ENCODE data around the gene SHQ1.
A peak's percentile ranks its signal among the peaks of the same experiment; 100 is the strongest.

The SHQ1 gene

DNA sequence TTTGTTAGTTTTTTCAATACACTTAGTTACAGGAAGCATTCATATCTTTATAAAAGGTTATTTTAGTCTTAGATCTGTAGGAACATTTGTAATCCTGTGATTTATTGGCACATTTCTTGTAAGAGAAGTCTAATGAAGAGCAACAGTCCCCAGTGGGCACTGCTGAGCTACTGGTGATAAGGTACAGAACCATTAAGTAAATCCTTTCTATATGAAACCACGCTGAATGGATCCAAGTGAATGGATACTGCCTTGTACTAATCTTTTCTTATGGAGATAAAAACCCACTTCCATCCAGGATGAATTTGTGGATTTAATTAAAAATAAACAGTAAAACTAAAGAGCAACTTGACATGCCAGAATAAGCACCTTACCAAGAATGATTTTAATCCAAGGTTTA is 64.0 kb downstream of the SHQ1 start:
- no peak for ATAC-seq

DNA sequence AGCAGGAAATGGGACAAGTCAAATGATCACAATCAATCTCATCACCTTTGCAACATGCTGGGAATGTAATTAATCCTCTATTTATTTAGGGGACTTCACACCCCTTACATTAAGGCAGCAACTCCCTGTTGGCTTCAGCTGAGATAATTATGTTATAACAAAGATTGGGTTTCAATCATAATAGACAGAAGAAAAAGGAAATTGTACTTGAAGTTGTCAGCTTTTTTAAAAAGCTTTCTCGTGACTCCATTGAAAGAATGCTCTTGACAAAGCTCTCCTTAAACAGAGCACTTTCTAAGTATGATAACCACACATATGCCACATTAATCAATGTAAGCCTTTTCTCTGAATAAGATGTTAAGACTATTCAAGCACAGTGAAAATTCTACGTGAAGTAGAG is 65.7 kb downstream of the SHQ1 start:
- no peak for ATAC-seq
- TF ChIP-seq PPARA (CRISPR knock-in tag; IDR thresholded peaks at IDR 0.05; ENCODE audit: borderline replicate concordance) (no peak), ZNF70 (CRISPR knock-in tag; IDR thresholded peaks at IDR 0.05) (no peak)

More for the DNA sequence above, 64.0 kb downstream of the SHQ1 start:
- TF ChIP-seq ARNTL (CRISPR knock-in tag; IDR thresholded peaks at IDR 0.05; ENCODE audit: borderline replicate concordance, low read depth) (no peak), POU6F1 (CRISPR knock-in tag; IDR thresholded peaks at IDR 0.05; ENCODE audit: borderline replicate concordance, low read depth) (no peak), TCF4 (CRISPR knock-in tag; IDR thresholded peaks at IDR 0.05; ENCODE audit: borderline replicate concordance) (no peak), TSHZ2 (CRISPR knock-in tag; IDR thresholded peaks at IDR 0.05) (no peak), ISL1 (CRISPR knock-in tag; IDR thresholded peaks at IDR 0.05) (no peak), ZNF8 (CRISPR knock-in tag; IDR thresholded peaks at IDR 0.05) (no peak), ZNF565 (CRISPR knock-in tag; conservative IDR thresholded peaks at IDR 0.05; ENCODE audit: low read depth) (no peak), ZFP30 (CRISPR knock-in tag; IDR thresholded peaks at IDR 0.05) (no peak), GLIS3 (CRISPR knock-in tag; IDR thresholded peaks at IDR 0.05) (no peak), ESRRG (CRISPR knock-in tag; IDR thresholded peaks at IDR 0.05) (no peak), CSDC2 (CRISPR knock-in tag; IDR thresholded peaks at IDR 0.05) (no peak), ZC3H10 (CRISPR knock-in tag; IDR thresholded peaks at IDR 0.05) (no peak), ZNF70 (CRISPR knock-in tag; IDR thresholded peaks at IDR 0.05) (no peak), RARB (CRISPR knock-in tag; IDR thresholded peaks at IDR 0.05) (no peak), SNAI2 (CRISPR knock-in tag; IDR thresholded peaks at IDR 0.05) (no peak), CSRNP3 (CRISPR knock-in tag; IDR thresholded peaks at IDR 0.05) (no peak)

GRCh38 chr3:72769758-72770540 is 78.3 kb downstream of the SHQ1 start:
- peak; percentile 74 for ATAC-seq
- TF ChIP-seq GLIS3 (CRISPR knock-in tag; IDR thresholded peaks at IDR 0.05) (peak; percentile 88; the same call in 1 of the 2 replicates), ZFP3 (CRISPR knock-in tag; IDR thresholded peaks at IDR 0.05) (peak; percentile 82; the same call in 1 of the 2 replicates), ISL1 (CRISPR knock-in tag; IDR thresholded peaks at IDR 0.05) (peak; percentile 89), ZNF565 (CRISPR knock-in tag; conservative IDR thresholded peaks at IDR 0.05; ENCODE audit: low read depth) (peak; percentile 49; the same call in 1 of the 2 replicates), TCF4 (CRISPR knock-in tag; IDR thresholded peaks at IDR 0.05; ENCODE audit: borderline replicate concordance) (peak; percentile 95), CSRNP3 (CRISPR knock-in tag; IDR thresholded peaks at IDR 0.05) (peak; percentile 94), ESRRG (CRISPR knock-in tag; IDR thresholded peaks at IDR 0.05) (0 out of 2 replicates have a peak, but pooled peaks have one; percentile 32), CSDC2 (CRISPR knock-in tag; IDR thresholded peaks at IDR 0.05) (no peak), ZNF70 (CRISPR knock-in tag; IDR thresholded peaks at IDR 0.05) (peak; percentile 95), BACH2 (CRISPR knock-in tag; IDR thresholded peaks at IDR 0.05; ENCODE audit: borderline replicate concordance) (0 out of 2 replicates have a peak, but pooled peaks have one; percentile 14), TSHZ2 (CRISPR knock-in tag; IDR thresholded peaks at IDR 0.05) (peak; percentile 83; the same call in 1 of the 2 replicates)
- TF ChIP-seq, protein P1, sequence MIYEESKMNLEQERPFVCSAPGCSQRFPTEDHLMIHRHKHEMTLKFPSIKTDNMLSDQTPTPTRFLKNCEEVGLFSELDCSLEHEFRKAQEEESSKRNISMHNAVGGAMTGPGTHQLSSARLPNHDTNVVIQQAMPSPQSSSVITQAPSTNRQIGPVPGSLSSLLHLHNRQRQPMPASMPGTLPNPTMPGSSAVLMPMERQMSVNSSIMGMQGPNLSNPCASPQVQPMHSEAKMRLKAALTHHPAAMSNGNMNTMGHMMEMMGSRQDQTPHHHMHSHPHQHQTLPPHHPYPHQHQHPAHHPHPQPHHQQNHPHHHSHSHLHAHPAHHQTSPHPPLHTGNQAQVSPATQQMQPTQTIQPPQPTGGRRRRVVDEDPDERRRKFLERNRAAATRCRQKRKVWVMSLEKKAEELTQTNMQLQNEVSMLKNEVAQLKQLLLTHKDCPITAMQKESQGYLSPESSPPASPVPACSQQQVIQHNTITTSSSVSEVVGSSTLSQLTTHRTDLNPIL (CRISPR knock-in tag; IDR thresholded peaks at IDR 0.05; ENCODE audit: low read depth) = peak; percentile 44; the same call in 1 of the 2 replicates
- TF ChIP-seq, protein P2, sequence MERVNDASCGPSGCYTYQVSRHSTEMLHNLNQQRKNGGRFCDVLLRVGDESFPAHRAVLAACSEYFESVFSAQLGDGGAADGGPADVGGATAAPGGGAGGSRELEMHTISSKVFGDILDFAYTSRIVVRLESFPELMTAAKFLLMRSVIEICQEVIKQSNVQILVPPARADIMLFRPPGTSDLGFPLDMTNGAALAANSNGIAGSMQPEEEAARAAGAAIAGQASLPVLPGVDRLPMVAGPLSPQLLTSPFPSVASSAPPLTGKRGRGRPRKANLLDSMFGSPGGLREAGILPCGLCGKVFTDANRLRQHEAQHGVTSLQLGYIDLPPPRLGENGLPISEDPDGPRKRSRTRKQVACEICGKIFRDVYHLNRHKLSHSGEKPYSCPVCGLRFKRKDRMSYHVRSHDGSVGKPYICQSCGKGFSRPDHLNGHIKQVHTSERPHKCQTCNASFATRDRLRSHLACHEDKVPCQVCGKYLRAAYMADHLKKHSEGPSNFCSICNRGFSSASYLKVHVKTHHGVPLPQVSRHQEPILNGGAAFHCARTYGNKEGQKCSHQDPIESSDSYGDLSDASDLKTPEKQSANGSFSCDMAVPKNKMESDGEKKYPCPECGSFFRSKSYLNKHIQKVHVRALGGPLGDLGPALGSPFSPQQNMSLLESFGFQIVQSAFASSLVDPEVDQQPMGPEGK (CRISPR knock-in tag; IDR thresholded peaks at IDR 0.05; ENCODE audit: borderline replicate concordance) = no peak

All from SK-N-SH treated with all-trans-retinoic acid at 6 μM for 48 hours (cell line).